Endometrial microvascular endothelial cells (primary cell): ENCODE results near the gene GDPD5. TPM values are rescaled to one million over a fixed set of nuclear protein-coding genes. Genes with fewer than 3 reads are reported as not detected.

Source experiments
- in situ Hi-C: cut with HindIII; loops from 2 replicates; pipeline ENCODE4 v1.10.0; 2017; ENCODE audit warnings: low sequenced_read_pairs, low pct_unique_long_range_greater_than_20kb; ENCODE audit errors: inconsistent ontology term
- total RNA-seq: library from RNA; depleted of rRNA; stranded (reverse); fragments of >200 nt; gene quantifications from one replicate; pipeline ENCODE4 v1.2.3, GENCODE V29; 2015; ENCODE audit errors: inconsistent ontology term

Gene GDPD5
- total RNA-seq, 1 donor from 2014 or later = 36.6 TPM

GRCh38 chr11:75440960-75441803 lies 84.6 kb downstream of the GDPD5 start:
- in situ Hi-C loops = no loop called here

- in situ Hi-C loops = no loop called here
Measured at GRCh38 chr11:75439495-75440120, 86.1 kb downstream of the GDPD5 start.

- in situ Hi-C loops = no loop called here
Measured at GRCh38 chr11:75439026-75439425, 86.7 kb downstream of the GDPD5 start.

GRCh38 chr11:75437966-75438659 lies 87.6 kb downstream of the GDPD5 start:
- in situ Hi-C loops = no loop called here

GRCh38 chr11:75436806-75437205 lies 88.9 kb downstream of the GDPD5 start:
- in situ Hi-C loops = no loop called here

GRCh38 chr11:75435571-75435925 lies 90.2 kb downstream of the GDPD5 start:
- in situ Hi-C loops = no loop called here

GRCh38 chr11:75434886-75435570 lies 90.7 kb downstream of the GDPD5 start:
- in situ Hi-C loops = no loop called here

GRCh38 chr11:75434051-75434450 lies 91.7 kb downstream of the GDPD5 start:
- in situ Hi-C loops = no loop called here

GRCh38 chr11:75433443-75433842 lies 92.3 kb downstream of the GDPD5 start:
- in situ Hi-C loops = no loop called here

GRCh38 chr11:75432911-75433321 lies 92.8 kb downstream of the GDPD5 start, which contains the start of gene KLHL35:
KLHL35 (minus strand) TSS chr11:75433203; CDS start chr11:75430629, 2,574 bp downstream.
- in situ Hi-C loops = no loop called here

- in situ Hi-C loops = no loop called here
Measured at GRCh38 chr11:75431533-75432525, 93.9 kb downstream of the GDPD5 start.

GRCh38 chr11:75430714-75431532 lies 94.8 kb downstream of the GDPD5 start:
- in situ Hi-C loops = no loop called here

- in situ Hi-C loops = no loop called here
Measured at GRCh38 chr11:75429902-75430713, 95.6 kb downstream of the GDPD5 start.

GRCh38 chr11:75429641-75429901 lies 96.2 kb downstream of the GDPD5 start:
- in situ Hi-C loops = no loop called here

GRCh38 chr11:75428989-75429640 lies 96.6 kb downstream of the GDPD5 start:
- in situ Hi-C loops = no loop called here

- in situ Hi-C loops = no loop called here
Measured at GRCh38 chr11:75428281-75428724, 97.4 kb downstream of the GDPD5 start.
